DOHH2 (cell line): ENCODE data around the gene VHLL.
A peak's percentile ranks its signal among the peaks of the same experiment; 100 is the strongest.

Experiments used
- H3F3A ChIP-seq: fragments of 200-600 bp; sonication (generic), shearing (Covaris generic); 2 replicates; pipeline ENCODE4 v1.6.0; 2016; ENCODE audit warnings: antibody characterized with exemption, mild to moderate bottlenecking; ENCODE audit not compliant: control insufficient read depth, insufficient read depth
- H3K27ac ChIP-seq: fragments of 200-600 bp; sonication (generic); 2 replicates; pipeline ENCODE4 v1.5.1; 2014; ENCODE audit warnings: low read depth, mild to moderate bottlenecking, low read length, moderate library complexity
- H3K27me3 ChIP-seq: fragments of 200-600 bp; sonication (generic); 2 replicates; pipeline ENCODE4 v1.6.1; 2014; ENCODE audit warnings: mild to moderate bottlenecking, low read length, mixed read lengths; ENCODE audit not compliant: control insufficient read depth
- H3K36me3 ChIP-seq: fragments of 200-600 bp; sonication (generic); 2 replicates; pipeline ENCODE4 v1.6.1; 2014; ENCODE audit warnings: mild to moderate bottlenecking, low read length, moderate library complexity, mixed read lengths; ENCODE audit not compliant: control insufficient read depth
- H3K4me1 ChIP-seq: fragments of 200-600 bp; sonication (generic); 2 replicates; pipeline ENCODE4 v1.6.1; 2014; ENCODE audit warnings: mild to moderate bottlenecking, low read length, mixed read lengths; ENCODE audit not compliant: control insufficient read depth
- H3K4me2 ChIP-seq: fragments of 200-600 bp; sonication (generic); 2 replicates; pipeline ENCODE4 v1.6.0; 2014; ENCODE audit warnings: mild to moderate bottlenecking, low read length, moderate library complexity
- H3K4me3 ChIP-seq: fragments of 200-600 bp; sonication (generic); 2 replicates; pipeline ENCODE4 v1.5.1; 2014; ENCODE audit warnings: mild to moderate bottlenecking, low read length, mixed read lengths
- H3K79me2 ChIP-seq: fragments of 200-600 bp; sonication (generic); 2 replicates; pipeline ENCODE4 v1.6.1; 2014; ENCODE audit warnings: mild to moderate bottlenecking, low read length, mixed read lengths; ENCODE audit not compliant: control insufficient read depth
- H3K9me2 ChIP-seq: fragments of 200-600 bp; sonication (generic); replicated peaks from 2 replicates; pipeline ENCODE4 v1.6.1; 2014; ENCODE audit warnings: mild to moderate bottlenecking, low read length, mixed read lengths; ENCODE audit not compliant: control insufficient read depth
- H3K9me3 ChIP-seq: fragments of 200-600 bp; sonication (generic); 2 replicates; pipeline ENCODE4 v1.6.1; 2014; ENCODE audit warnings: antibody characterized with exemption, low read length, mixed read lengths; ENCODE audit not compliant: control insufficient read depth, insufficient read depth
- H4K20me1 ChIP-seq: fragments of 200-600 bp; sonication (generic); 2 replicates; pipeline ENCODE4 v1.6.0; 2014; ENCODE audit warnings: low read depth, mild to moderate bottlenecking, antibody characterized with exemption, low read length, moderate library complexity; ENCODE audit not compliant: control insufficient read depth, insufficient read depth
- CTCF ChIP-seq: fragments of 200-600 bp; sonication (generic); IDR thresholded peaks from one replicate; pipeline ENCODE4 v1.5.1; 2014; ENCODE audit warnings: antibody characterized with exemption, mild to moderate bottlenecking, low read depth, low read length; ENCODE audit not compliant: poor library complexity, severe bottlenecking
- EZH2phosphoT487 ChIP-seq: fragments of 200-600 bp; sonication (generic); IDR thresholded peaks from 2 replicates; pipeline ENCODE4 v1.6.1; 2017; ENCODE audit warnings: borderline replicate concordance, mild to moderate bottlenecking, antibody characterized with exemption, low read length, moderate library complexity, mixed read lengths

The VHLL gene

GRCh38 chr1:156344409-156344808 is 45.3 kb upstream of the VHLL start:
- H3K27me3 ChIP-seq: peaks cover 13% of the 10 kb centered on the region
- H4K20me1 ChIP-seq: no peaks in the 10 kb centered on the region
- H3F3A ChIP-seq: peaks cover 4% of the 10 kb centered on the region; the same call in 1 of the 2 replicates
- TF ChIP-seq CTCF (no peak), EZH2phosphoT487 (no peak)
- H3K4me2 ChIP-seq: no peak overlapping the region
- no peak overlapping the region for H3K27ac ChIP-seq
- H3K9me3 ChIP-seq: no peaks in the 10 kb centered on the region
- H3K4me1 ChIP-seq: peaks cover 3% of the 10 kb centered on the region
- no peak overlapping the region for H3K4me3 ChIP-seq
- H3K36me3 ChIP-seq: no peaks in the 10 kb centered on the region
- 0 out of 2 replicates have a peak, but pooled peaks cover 3% of the 10 kb centered on the region for H3K79me2 ChIP-seq
- H3K9me2 ChIP-seq: no peaks in the 10 kb centered on the region

GRCh38 chr1:156342166-156342955 is 43.3 kb upstream of the VHLL start:
- Histone ChIP-seq H3K9me2 (no peaks in the 10 kb centered on the region), H3K27me3 (peaks cover 9% of the 10 kb centered on the region), H3K36me3 (peaks cover 3% of the 10 kb centered on the region; the same call in 1 of the 2 replicates), H3K4me2 (no peak overlapping the region), H3K27ac (no peak overlapping the region), H3F3A (peaks cover 10% of the 10 kb centered on the region; the same call in 1 of the 2 replicates), H3K4me1 (peaks cover 6% of the 10 kb centered on the region), H3K9me3 (no peaks in the 10 kb centered on the region), H4K20me1 (no peaks in the 10 kb centered on the region), H3K79me2 (peaks cover 14% of the 10 kb centered on the region), H3K4me3 (no peak overlapping the region)
- TF ChIP-seq EZH2phosphoT487: no peak
- no peak for TF ChIP-seq CTCF

- Histone ChIP-seq H3K27me3 (no peaks in the 10 kb centered on the region), H3K79me2 (peaks cover 54% of the 10 kb centered on the region), H4K20me1 (peaks cover 15% of the 10 kb centered on the region; the same call in 1 of the 2 replicates), H3K36me3 (peaks cover 43% of the 10 kb centered on the region), H3K4me3 (peak within 1 kb of the TSS; percentile 86), H3K4me2 (peak within 1 kb of the TSS; percentile 89), H3K9me2 (no peaks in the 10 kb centered on the region), H3K27ac (peak within 1 kb of the TSS; percentile 92), H3K4me1 (peaks cover 25% of the 10 kb centered on the region), H3F3A (peaks cover 15% of the 10 kb centered on the region; the same call in 1 of the 2 replicates), H3K9me3 (no peaks in the 10 kb centered on the region)
- TF ChIP-seq CTCF (no peak), EZH2phosphoT487 (no peak)
Observed at GRCh38 chr1:156338180-156338976, 39.3 kb upstream of the VHLL start, which contains the start of the genes CCT3 and TSACC. Gene CCT3 (minus strand): TSS chr1:156338292. CDS start chr1:156338184, 108 bp downstream. Gene TSACC (plus strand): TSS chr1:156338526. CDS start chr1:156339758, 1,232 bp downstream.
